Iris pigment epithelial cell (primary cell): Measurements from ENCODE around the gene STT3A.
A peak's percentile ranks its signal among the peaks of the same experiment; 100 is the strongest.

ENCODE experiments used
- DNase-seq: peaks from one replicate; pipeline ENCODE4 v3.0.0-alpha.2; 2011; ENCODE audit warnings: low read depth

STT3A gene

DNA sequence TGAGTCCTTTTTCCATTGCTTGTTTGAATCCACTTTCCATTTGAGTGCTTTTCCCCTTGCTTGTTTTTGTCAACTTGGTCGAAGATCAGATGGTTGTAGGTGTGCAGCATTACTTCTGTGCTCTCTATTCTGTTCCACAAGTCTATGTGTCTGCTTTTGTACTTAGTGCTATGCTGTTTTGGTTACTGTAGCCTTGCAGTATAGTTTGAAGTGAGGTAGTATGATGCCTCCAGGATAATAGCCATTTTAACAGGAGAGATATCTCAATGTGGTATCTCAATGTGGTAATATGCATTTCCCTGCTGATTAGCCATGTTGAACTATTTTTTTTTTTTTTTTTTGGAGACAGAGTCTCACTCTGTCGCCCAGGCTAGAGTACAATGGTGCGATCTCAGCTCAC, 71.3 kb downstream of the STT3A start:
- DNase-seq = peak; percentile 28

DNA sequence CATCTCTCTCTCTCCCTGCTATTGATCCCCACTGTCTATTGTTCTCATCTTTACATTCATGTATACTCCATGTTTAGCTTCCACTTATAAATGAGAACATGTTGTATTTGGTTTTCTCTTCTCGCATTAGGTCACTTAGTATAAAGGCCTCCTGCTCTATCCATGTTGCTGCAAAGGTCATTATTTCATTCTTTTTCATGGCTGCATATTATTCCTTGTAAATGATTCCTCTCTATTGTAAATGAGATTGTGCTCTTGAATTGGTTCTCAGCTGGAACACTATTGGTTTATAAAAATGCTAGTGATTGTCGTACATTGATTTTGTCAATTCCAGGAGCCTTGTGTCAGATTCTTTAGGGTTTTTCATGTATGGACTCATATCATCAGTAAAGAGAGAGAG, 74.5 kb downstream of the STT3A start:
- DNase-seq = no peak

DNA sequence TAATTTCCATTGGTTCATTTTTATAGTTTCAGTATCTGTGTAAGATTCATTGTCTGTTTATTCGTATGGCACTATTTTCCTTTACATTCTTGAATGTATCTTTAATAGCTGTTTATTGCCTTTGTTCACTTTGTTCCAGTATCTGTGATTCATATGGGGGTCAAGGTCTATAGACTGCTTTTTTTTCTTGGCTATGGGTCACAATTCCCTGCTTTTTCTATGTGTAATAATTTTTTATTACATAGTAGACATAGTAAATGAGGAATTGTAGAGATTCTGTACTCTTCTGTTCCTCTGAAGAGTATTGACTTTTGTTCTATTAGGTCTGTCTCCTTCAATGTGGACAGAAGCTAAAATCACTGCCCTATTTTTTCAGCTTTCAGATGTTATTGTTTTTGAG, 77.5 kb downstream of the STT3A start:
- DNase-seq = no peak

DNA sequence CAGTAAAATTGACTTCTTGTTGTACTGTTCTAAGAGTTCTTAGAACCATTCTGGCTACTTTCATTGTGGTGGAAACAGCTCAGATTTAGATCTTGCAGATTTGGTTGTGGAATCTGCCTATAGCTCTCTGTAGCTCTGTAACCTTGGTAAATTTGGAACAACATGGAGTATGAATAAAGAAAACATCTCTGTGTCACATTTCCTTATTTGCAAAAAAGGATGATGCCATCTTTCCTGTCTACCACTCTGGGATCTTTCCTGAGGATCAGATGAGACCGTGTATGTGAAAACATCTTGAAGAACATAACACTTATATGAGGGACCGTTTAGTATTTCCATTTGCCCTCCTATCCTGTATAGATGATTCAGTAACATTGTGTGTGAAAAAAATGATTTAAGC, 78.9 kb downstream of the STT3A start:
- DNase-seq = no peak
